ENCODE data around the gene CCDC28A.

DNA sequence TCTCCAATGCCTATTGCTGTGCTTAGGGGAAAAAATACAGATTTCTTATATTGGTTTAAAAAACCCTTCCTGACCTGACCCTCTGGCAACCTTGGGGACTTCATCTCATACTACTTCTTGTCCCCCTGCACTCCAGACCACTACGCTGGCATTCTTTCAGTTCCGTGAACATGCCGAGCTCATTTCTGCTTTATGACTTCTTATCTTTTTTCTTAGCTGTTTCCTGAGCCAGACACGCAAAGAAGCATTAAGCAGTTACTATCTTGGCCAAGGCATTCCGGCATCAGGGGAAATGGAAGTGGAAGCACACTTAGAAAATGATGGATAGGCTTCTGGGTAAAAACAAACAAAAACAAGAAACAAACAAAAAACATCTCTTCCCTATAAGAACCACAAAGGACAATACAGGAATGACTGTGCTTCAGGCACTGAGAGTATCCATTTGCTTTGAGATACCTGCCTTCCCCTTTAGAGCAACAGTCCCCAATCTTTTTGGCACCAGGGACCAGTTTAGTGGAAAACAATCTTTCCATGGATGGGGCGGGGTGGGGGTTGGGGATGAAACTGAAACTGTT, 4.4 kb upstream of the CCDC28A start:
- TF ChIP-seq CTCF (IDR thresholded peaks at IDR 0.05) (no peak), EZH2 (IDR thresholded peaks at IDR 0.05) (no peak)
